Thyroid gland (tissue), 4 donors: ENCODE results near the gene GRWD1. TPM values are rescaled to one million over a fixed set of nuclear protein-coding genes. Genes with fewer than 3 reads are reported as not detected.

Source experiments
- DNase-seq, 2 donors: peaks; one replicate each; pipeline ENCODE4 v3.0.0-alpha.2; 2019
- H3K27ac ChIP-seq, 3 donors: fragments of 200-600 bp; sonication (generic); 1 replicate in 2 of 3; 2 replicates in 1 of 3; pipeline ENCODE4 v1.5.1; 2016 to 2019; ENCODE audit warnings: mild to moderate bottlenecking in 1 of 3, moderate library complexity in 1 of 3
- H3K27me3 ChIP-seq: fragments of 200-600 bp; sonication (generic); one replicate; pipeline ENCODE4 v1.5.1; 2019
- H3K36me3 ChIP-seq, 2 donors: fragments of 200-600 bp; sonication (generic); one replicate each; pipeline ENCODE4 v1.5.1; 2016 to 2019
- H3K4me1 ChIP-seq, 2 donors: fragments of 200-600 bp; sonication (generic); one replicate each; pipeline ENCODE4 v1.5.1; 2017 to 2019
- H3K4me3 ChIP-seq, 3 donors: fragments of 200-600 bp; sonication (generic); replicated peaks in 1 of 3; 1 replicate in 2 of 3; 2 replicates in 1 of 3; pipeline ENCODE4 v1.5.1; 2016; ENCODE audit warnings: mild to moderate bottlenecking in 1 of 3
- H3K9me3 ChIP-seq: fragments of 200-600 bp; sonication (generic); one replicate; pipeline ENCODE4 v1.5.1; 2017
- POLR2A ChIP-seq, 2 donors: fragments of 450-650 bp; IDR thresholded peaks; one replicate each; pipeline ENCODE4 v1.6.1; 2017; ENCODE audit warnings: antibody characterized with exemption in 2 of 2, mild to moderate bottlenecking in 2 of 2, moderate library complexity in 1 of 2
- WGBS, 2 donors: methylation state at CpG; one replicate each; pipeline ENCODE4 v1.1.5; 2017; 5-methylcytosine and 5-hydroxymethylcytosine counted together
- intact Hi-C: fragments of 100-400 bp; cut with DNase I; formaldehyde crosslinking; loops from one replicate; pipeline ENCODE4 v1.15.1; 2023
- total RNA-seq, 4 donors: library from RNA; depleted of rRNA; stranded (reverse); fragments of >200 nt; gene quantifications; one replicate each; pipeline ENCODE4 v1.2.3, GENCODE V29; 2016
- TF ChIP-seq, protein P1 (sequence below), 6 experiments: fragments of 200-600 bp in 3 of 6; fragments of 450-650 bp in 3 of 6; sonication (generic) in 3 of 6; IDR thresholded peaks; one replicate each; pipeline ENCODE4 v1.5.1; 2016 to 2019; ENCODE audit warnings: antibody characterized with exemption in 6 of 6, mild to moderate bottlenecking in 2 of 6, inconsistent platforms in 1 of 6, moderate library complexity in 1 of 6

Gene GRWD1
- total RNA-seq, 4 donors from 2014 or later = 22.4 to 40.5 (median 29.1) TPM

DNA sequence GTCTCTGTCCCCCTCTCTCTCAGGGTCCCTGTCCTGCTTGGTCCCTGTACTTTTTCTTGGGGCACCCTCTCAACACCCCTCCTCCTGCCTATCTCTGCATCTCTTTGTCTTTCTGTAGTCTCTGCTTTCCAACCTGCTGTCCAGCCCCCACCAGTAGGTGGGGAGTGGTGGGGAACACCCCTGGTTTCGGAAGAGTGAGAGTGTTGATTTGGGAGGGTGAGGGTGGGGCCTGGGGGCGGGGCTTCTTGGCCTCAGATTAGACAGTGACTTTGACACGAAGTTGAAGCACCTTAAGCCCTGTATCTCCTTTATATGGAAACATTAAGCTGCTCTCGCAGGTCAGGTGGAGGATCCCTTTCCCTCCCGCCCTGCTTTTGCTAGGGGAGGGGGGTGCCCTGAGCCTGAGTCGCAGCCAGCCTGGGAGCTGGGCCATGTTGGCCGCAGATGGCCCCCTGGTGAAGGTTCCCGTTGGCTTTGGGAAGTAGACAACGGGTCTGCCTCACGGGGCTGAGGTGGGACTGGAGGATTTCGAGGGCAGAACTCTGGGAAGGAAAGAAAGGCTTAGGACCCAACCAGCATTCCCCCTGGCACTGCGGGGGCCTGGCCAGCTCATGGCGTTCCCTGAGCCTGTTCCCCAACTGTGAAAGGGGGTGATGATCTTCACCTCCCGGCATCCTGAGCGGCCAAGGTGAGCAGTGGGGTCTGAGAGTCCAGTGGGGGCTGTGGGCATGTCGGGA lies 9.6 kb downstream of the GRWD1 start, which contains the start of gene KCNJ14:
Gene KCNJ14 (plus strand): TSS at position 404 of the 737 bp plus-strand sequence. CDS start 6,151 bp downstream, outside the sequence.
- no peak within 1 kb of the TSS for H3K27ac ChIP-seq
- H3K9me3 ChIP-seq = no peaks in the 10 kb centered on the region
- H3K36me3 ChIP-seq = peaks cover 36 to 41% of the 10 kb centered on the region in 2 donors
- no peaks in the 10 kb centered on the region for H3K4me1 ChIP-seq
- WGBS, 2 donors = 86 to 88% methylated on average over 13 to 16 of the region's 16 CpGs
- TF ChIP-seq, protein P1, sequence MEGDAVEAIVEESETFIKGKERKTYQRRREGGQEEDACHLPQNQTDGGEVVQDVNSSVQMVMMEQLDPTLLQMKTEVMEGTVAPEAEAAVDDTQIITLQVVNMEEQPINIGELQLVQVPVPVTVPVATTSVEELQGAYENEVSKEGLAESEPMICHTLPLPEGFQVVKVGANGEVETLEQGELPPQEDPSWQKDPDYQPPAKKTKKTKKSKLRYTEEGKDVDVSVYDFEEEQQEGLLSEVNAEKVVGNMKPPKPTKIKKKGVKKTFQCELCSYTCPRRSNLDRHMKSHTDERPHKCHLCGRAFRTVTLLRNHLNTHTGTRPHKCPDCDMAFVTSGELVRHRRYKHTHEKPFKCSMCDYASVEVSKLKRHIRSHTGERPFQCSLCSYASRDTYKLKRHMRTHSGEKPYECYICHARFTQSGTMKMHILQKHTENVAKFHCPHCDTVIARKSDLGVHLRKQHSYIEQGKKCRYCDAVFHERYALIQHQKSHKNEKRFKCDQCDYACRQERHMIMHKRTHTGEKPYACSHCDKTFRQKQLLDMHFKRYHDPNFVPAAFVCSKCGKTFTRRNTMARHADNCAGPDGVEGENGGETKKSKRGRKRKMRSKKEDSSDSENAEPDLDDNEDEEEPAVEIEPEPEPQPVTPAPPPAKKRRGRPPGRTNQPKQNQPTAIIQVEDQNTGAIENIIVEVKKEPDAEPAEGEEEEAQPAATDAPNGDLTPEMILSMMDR (IDR thresholded peaks at IDR 0.05) = no peak
- TF ChIP-seq POLR2A (IDR thresholded peaks at IDR 0.05) = no peak
- no peaks in the 10 kb centered on the region for H3K27me3 ChIP-seq
- intact Hi-C loops = no loop called here
- no peak for DNase-seq
- H3K4me3 ChIP-seq = no peak within 1 kb of the TSS

DNA sequence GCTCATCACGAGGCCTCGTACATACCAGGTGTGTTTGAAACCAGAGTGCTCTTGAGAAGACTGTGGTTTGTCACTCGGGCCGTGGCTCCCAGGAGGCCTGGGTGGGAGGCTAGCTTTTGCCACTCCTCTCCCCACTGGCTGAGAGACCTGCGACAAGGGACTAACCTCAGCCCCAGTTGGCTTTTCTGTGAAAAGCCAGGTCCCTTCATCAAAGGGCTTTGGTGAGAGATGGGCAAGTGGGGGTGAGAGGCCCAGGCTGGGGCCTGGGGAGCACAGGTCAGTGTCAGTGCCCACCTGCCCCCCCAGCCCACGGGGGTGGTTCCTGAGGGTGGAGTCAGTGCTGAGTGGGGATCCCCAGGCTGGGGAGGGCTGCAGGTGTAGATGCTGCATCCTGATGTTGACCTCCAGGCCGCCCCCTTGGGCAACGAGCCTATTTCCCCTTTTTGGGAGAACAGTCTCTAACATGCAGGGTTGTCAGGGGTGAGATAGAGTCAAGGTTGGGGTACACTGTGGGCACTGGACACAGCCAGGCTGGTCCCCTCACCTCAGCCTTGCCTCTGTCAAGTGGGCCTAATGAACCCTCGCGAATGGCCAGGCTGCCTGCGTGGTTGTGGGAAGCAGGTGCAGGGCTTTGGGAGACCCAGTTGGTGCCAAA lies 10.3 kb downstream of the GRWD1 start:
- TF ChIP-seq POLR2A (IDR thresholded peaks at IDR 0.05) = no peak
- TF ChIP-seq, protein P1 (IDR thresholded peaks at IDR 0.05) = no peak

DNA sequence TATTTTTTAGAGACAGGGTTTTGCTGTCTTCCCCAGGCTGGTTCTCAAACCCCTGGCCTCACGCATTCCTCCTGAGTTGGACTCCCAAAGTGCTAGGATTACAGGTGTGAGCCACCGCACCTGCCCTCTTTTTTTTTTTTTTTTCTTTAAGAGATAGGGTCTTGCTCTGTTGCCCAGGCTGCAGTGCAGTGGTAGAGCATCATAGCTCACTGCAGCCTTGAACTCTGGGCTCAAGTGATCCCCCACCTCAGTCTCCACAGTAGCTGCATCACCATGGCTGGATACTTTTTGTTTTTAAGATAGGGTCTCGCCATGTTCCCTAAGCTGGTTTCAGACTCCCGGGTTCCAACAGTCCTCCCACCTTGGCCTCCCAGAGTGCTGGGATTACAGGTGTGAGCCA lies 11.1 kb downstream of the GRWD1 start:
- H3K4me1 ChIP-seq = no peaks in the 10 kb centered on the region
- TF ChIP-seq, protein P1 (IDR thresholded peaks at IDR 0.05) = no peak
- no peak for TF ChIP-seq POLR2A (IDR thresholded peaks at IDR 0.05)
- H3K4me3 ChIP-seq = no peak overlapping the region
- DNase-seq = no peak
- H3K36me3 ChIP-seq = peaks cover 21 to 26% of the 10 kb centered on the region in 2 donors
- intact Hi-C loops = no loop called here
- H3K27me3 ChIP-seq = no peaks in the 10 kb centered on the region
- H3K27ac ChIP-seq = no peak overlapping the region
- 97 to 98% methylated on average over 4 of the region's 4 CpGs for WGBS, 2 donors
- H3K9me3 ChIP-seq = no peaks in the 10 kb centered on the region

More for the DNA sequence above, 10.3 kb downstream of the GRWD1 start:
- no peaks in the 10 kb centered on the region for H3K27me3 ChIP-seq
- no peaks in the 10 kb centered on the region for H3K9me3 ChIP-seq
- H3K4me1 ChIP-seq = no peaks in the 10 kb centered on the region
- intact Hi-C loops = no loop called here
- WGBS, 2 donors = 94 to 100% methylated on average over 2 to 11 of the region's 11 CpGs
- no peak for DNase-seq
- no peak overlapping the region for H3K27ac ChIP-seq
- no peak overlapping the region for H3K4me3 ChIP-seq
- peaks cover 29 to 34% of the 10 kb centered on the region in 2 donors for H3K36me3 ChIP-seq

DNA sequence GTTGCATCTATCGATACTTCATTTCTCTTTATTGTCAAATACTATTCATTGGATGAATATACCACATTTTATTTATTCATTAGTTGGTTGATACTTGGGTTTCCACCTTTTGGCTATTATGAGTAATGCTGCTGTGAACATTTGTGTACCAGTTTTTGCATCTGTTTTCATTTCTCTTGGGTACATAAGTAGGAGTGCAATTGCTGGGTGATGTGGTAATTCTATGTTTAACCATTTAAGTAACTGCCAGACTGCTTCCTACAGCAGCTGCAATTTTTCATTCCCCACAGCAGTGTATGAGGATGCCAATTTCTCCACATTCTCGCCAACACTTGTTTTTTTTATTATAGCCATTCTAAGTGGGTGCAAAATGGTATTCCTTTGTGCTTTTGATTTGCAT lies 12.2 kb downstream of the GRWD1 start:
- H3K4me3 ChIP-seq = no peak overlapping the region
- peaks cover 11 to 16% of the 10 kb centered on the region in 2 donors for H3K36me3 ChIP-seq
- H3K27me3 ChIP-seq = no peaks in the 10 kb centered on the region
- WGBS, 2 donors = 94 to 95% methylated on average over 2 of the region's 2 CpGs
- intact Hi-C loops = no loop called here
- TF ChIP-seq, protein P1 (IDR thresholded peaks at IDR 0.05) = no peak
- TF ChIP-seq POLR2A (IDR thresholded peaks at IDR 0.05) = no peak
- no peak overlapping the region for H3K27ac ChIP-seq
- no peaks in the 10 kb centered on the region for H3K4me1 ChIP-seq
- DNase-seq = no peak
- no peaks in the 10 kb centered on the region for H3K9me3 ChIP-seq

DNA sequence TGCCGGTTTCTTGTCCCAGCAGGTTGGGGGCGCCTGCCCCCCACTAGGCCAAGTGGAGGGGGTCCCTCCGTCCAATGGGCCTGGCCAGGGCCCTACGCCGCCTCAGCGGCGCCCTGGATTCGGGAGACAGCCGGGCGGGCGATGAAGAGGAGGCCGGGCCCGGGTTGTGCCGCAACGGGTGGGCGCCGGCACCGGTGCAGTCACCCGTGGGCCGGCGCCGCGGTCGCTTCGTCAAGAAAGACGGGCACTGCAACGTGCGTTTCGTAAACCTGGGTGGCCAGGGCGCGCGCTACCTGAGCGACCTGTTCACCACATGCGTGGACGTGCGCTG lies 15.8 kb downstream of the GRWD1 start:
- no peaks in the 10 kb centered on the region for H3K9me3 ChIP-seq
- no peak for TF ChIP-seq POLR2A (IDR thresholded peaks at IDR 0.05)
- TF ChIP-seq, protein P1 (IDR thresholded peaks at IDR 0.05) = no peak
- no peaks in the 10 kb centered on the region for H3K27me3 ChIP-seq
- no peak overlapping the region for H3K4me3 ChIP-seq
- H3K36me3 ChIP-seq = no peaks in the 10 kb centered on the region
- no peaks in the 10 kb centered on the region for H3K4me1 ChIP-seq
- DNase-seq = no peak
- intact Hi-C loops = no loop called here
- H3K27ac ChIP-seq = no peak overlapping the region
- WGBS, 2 donors = 90% methylated on average over 23 to 32 of the region's 36 CpGs
